Hematopoietic multipotent progenitor cell treated with erythropoietin and hydrocortisone succinate and interleukin-3 and kit ligand, for 8 days (in vitro differentiated cells): ENCODE measurements around the gene BTBD19.
"Not testable (repeated sequence)": the region's sequence is repeated elsewhere in the genome, so short reads cannot be mapped to it uniquely, and the experiment has no call there.

Source experiments
- DNase-seq: peaks from one replicate; pipeline ENCODE4 v3.0.0-alpha.2; 2015

Gene BTBD19

DNA sequence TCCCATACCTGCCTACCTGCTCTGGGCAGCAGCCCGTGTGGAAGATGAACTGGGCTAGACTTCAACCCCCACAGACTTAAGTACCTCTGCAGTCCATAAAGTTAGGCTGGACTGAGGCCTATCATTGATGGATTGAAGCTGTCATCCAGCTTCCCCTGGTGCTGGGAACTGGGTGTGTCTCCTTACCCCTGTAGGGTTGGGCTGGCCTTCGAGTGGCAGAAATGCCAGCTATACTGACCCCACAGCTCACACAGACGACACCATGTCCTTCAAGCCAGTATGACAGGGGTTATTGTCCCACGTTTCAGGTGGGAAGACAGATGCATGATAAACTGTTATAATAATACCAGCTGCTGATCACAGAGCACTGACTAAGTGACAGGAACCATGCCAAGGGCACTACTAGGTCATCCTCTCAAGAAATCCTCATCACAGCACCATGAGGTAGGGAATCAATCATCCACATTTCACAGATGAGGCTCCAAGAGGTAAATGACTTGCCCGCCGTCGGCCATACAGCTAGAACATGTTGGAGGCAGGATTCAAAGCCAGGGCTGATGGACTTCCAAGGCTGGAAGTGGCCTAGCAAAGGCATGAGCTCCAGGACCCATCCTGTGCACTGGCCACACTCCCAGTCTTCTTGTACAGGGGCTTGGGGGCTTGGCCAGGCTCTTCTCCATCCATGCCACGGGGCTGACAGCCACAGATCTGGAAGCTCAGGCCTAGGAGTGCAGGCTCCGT is 20.0 kb upstream of the BTBD19 start, which contains the start of gene BEST4:
Gene BEST4, minus strand, starts transcription at position 51 of the 741 bp plus-strand sequence. CDS start 465 bp downstream, outside the sequence.
- no peak for DNase-seq

DNA sequence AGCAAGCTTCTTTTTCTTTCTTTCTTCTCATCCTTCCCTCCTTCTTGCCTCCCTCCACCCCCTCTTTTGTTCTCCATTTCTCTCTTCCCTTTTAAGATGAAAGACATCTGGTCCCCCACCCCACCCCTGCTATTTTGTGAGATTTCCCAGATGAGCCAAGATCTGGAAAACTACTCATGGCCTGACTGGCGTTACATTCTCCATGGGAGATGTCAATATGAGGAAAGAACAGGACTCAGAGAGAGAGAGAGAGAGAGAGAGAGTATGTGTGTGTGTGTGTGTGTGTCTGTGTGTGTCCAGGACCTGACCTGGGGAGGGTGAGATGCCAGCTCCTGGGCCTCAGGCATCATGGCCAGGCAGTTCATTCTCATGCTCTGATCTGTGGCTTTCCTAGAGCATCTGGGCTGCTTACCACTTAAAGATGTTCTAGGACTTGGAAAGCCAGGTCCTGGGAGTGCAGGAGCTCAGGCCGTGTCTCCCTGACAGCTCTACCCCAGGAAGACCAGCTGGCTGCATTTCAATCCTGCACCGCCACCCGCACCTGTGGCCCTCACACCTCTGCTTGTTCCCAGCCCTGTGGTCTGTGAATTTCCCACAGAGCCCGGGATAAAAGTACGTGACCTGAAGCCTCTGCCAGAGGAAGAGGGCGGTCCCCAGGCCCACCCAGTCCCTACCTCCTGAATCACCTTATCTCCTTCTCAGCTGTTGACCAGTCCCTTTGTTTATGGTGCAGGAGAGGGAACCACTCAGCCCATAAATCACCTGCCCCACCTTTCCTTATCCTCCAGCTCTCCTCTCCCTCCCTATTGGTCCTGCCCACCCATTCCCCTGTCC is 17.1 kb upstream of the BTBD19 start:
- DNase-seq = no peak

DNA sequence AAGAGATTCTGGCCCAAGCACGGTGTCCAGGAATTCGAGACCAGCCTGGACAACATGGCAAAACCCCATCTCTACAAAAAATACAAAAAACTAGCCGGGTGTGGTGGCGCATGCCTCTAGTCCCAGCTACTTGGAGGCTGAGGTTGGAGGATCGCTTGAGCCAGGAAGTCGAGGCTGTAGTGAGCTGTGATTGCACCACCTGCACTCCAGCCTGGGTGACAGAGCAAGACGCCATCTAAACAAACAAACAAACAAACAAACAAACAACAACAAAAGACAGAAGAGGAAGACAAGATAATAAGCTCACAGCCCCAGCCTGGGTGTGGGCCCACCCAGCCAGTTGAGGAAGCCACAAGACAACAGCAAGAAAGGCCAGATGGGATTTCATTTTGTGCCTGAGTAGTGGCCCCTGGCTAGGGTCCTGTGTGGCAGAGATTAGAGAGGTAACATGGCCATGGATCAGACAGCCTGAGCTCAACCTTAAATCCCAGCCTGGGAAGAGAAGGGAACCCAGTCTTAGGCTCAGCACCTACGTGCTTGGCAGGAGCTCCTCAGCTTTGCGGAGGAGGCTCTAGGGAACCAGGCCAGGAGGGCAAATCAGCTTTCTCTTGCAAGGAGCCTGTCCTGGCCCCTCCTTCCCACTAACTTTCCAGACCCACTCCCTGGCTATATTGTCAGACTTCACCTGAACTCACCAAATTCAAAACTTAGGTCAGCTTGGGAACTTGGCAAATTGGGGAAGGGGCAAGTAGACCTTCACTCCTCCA is 15.4 kb upstream of the BTBD19 start:
- no peak for DNase-seq

DNA sequence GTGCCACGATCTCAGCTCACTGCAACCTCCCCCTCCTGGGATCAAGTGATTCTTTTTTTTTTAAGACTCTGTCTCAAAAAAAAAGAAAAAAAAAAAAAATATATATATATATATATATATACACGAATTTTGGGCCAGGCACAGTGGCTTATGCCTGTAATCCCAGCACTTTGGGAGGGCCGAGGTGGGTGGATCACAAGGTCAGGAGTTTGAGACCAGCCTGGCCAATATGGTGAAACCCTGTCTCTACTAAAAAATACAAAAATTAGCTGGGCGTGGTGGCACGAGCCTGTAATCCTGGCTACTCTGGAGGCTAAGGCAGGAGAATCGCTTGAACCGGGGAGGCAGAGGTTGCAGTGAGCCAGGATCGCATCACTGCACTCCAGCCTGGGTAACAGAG is 10.4 kb upstream of the BTBD19 start:
- not testable (repeated sequence) for DNase-seq

DNA sequence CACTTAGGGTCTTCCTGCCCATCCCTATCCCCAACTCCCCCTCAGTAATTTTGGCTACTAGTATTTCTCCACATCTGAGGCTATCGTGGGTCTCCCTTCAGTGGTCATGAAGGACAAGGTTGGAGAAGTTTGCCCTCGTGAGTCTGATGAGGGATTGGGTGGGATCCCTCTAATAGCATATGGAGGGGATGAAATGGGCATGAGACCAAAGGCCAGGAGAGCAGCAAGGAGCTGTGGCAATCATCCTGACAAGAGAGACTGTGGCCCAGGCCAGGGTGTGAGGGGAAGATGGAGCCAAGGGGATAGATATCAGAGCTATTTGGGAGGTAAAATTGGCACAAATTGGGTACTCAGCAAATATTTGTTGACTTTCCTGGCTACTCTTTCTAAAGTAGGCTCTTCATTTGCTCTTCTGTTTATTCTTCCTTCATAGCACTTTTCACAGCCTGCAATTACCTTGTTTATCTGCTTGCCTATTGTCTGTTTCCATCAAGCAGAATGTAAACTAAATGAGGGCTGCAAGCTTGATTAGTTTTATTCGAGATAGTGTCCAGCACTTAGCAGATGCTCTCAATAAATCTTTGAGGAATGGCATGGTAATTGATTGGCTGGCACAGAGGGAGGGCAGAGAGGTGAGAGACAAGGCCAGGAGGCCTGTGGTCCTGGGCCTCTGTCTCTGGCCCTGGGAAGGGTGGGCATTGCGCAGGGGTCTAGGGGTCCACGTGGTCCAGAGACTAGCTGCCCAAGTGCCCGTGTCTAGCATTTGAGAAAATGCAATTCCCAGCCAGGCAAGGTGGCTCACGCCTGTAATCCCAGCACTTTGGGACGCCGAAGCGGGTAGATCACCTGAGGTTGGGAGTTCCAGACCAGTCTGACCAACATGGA is 9.6 kb upstream of the BTBD19 start:
- no peak for DNase-seq

DNA sequence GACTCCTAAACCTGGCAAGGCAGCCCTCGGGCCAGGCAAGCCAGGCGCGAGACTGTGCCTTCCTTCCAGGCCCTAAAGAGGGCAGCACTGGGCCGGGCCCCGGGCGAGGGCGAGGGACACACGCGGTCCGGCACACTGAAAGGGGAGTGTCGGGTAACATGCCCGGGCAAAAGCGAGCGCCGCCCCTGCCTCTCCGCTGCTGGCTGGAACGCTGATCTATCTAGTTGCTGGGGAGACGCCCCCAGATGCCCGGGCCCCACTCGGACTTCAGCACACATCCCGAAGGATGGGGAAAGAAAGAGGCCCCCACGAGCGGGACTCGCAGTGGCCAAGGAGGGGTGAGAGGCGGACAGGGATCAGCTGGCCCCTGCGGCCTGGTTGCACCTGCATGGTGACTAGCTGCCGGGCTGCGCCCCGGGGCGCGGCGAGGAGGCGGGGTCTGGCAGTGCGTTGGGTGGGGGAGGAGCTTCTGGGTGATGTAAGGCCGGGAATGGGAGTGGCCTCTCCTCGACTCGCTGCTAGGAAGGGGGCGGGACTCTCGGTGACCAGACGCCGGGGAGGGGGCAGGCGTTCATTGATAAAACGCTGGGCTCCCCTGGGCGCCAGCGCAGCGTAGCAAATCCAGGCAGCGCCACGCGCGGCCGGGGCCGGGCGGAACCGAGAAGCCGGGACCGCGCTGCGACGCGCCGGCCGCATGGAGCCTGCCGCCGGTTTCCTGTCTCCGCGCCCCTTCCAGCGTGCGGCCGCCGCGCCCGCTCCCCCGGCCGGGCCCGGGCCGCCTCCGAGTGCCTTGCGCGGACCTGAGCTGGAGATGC is 8.3 kb upstream of the BTBD19 start, which contains the start of gene PLK3:
Gene PLK3, plus strand, starts transcription at position 608 of the 815 bp plus-strand sequence. Its CDS starts 87 bp downstream, at position 695.
- DNase-seq = peak; percentile 96

DNA sequence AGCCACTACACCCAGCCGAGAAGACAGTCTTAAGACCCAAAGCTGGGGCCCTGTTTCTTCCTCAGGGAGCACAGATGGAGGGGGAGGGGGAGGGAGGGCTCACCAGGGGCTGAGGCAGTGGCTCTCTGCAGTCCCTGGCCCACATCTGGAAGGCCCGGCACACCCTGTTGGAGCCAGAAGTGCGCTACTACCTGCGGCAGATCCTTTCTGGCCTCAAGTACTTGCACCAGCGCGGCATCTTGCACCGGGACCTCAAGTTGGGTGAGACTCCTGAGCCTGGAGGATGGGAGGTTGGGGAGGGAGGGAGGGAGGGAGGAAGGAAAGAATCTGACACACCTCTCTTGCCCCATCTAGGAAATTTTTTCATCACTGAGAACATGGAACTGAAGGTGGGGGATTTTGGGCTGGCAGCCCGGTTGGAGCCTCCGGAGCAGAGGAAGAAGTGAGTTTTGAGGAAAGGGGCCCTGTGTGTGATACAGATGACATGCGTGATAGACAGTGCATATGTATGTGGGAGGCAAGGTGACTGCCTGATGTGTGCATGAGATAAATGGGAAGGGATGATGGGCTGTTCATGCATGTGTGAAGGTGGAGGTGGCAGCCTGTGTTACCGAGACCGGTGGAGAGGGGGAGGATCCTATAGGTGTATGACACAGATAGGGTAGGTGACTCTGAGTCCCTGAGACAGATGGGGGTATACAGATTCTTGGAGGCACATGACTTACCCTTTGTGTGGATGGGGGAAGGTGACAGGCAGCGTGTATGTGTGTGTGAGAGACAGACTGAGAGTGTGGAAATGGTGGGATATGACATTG is 6.6 kb upstream of the BTBD19 start:
- DNase-seq = no peak

DNA sequence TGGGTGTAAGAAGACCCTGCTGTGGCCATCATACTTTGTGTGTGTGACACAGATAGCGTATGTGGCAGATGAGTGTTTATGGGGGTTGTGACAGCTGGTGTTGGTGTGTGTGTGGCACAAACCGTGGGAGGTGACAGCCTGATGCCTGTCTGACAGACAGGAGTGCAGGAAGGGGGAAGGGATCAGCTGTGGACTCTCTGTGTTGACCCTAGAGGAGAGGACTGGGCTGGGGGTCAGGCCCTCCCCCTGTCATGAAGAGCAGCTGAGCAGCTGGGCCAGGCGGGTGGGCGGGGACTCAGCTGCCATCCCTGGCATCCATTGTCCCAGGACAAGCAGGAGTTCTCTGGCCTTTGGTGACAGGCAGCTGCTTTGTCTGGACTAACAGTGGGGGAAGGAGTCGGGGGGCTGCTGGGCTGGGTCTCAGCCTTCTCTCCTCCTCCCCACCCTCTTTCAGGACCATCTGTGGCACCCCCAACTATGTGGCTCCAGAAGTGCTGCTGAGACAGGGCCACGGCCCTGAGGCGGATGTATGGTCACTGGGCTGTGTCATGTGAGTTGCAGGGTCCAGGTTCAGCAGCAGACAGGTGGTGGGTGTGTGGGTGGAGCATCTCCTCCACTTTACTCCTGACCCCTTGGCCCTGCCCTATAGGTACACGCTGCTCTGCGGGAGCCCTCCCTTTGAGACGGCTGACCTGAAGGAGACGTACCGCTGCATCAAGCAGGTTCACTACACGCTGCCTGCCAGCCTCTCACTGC is 5.8 kb upstream of the BTBD19 start:
- no peak for DNase-seq

DNA sequence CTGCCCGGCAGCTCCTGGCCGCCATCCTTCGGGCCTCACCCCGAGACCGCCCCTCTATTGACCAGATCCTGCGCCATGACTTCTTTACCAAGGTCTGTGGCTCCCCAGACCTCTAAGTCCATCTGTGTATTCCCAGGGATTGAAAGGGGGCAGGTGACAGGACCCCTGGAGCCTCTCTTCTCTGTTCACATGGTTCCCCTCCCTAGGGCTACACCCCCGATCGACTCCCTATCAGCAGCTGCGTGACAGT is 5.3 kb upstream of the BTBD19 start:
- DNase-seq = no peak

DNA sequence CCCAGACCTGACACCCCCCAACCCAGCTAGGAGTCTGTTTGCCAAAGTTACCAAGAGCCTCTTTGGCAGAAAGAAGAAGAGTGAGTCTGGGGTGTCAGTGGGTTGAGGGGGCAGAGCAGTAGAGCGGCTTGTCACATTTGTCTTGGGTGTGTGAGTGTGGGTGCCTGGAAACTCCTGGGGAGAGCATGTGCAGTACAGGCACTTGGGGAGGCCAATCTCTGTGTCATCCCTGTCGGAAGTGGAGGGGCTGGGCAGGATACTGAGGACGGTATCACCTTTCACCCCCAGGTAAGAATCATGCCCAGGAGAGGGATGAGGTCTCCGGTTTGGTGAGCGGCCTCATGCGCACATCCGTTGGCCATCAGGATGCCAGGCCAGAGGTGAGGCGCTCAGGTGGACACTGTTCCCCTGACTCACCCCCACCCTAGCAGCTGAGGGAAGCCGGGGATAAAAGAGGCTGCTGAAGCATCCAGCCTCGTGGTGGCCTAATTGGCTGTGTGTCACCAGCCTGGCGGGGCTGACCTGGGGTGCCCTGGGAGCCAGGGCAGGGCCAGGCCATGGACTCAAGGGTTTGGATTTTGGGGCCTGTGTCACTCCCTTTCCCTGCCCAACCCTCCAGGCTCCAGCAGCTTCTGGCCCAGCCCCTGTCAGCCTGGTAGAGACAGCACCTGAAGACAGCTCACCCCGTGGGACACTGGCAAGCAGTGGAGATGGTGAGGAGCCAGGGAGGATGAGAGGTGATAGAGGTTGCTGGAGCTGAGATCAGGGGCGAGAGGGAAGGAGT is 4.8 kb upstream of the BTBD19 start:
- no peak for DNase-seq

DNA sequence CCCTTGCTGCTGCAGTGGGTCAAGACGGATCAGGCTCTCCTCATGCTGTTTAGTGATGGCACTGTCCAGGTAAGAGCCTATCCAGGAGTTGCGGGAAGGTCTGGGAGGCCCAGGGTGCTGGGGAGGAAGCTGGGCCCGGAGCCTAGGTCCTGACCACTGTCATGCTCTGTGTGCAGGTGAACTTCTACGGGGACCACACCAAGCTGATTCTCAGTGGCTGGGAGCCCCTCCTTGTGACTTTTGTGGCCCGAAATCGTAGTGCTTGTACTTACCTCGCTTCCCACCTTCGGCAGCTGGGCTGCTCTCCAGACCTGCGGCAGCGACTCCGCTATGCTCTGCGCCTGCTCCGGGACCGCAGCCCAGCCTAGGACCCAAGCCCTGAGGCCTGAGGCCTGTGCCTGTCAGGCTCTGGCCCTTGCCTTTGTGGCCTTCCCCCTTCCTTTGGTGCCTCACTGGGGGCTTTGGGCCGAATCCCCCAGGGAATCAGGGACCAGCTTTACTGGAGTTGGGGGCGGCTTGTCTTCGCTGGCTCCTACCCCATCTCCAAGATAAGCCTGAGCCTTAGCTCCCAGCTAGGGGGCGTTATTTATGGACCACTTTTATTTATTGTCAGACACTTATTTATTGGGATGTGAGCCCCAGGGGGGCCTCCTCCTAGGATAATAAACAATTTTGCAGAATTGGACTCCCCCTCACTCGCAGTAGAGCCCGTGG is 2.9 kb upstream of the BTBD19 start:
- no peak for DNase-seq

DNA sequence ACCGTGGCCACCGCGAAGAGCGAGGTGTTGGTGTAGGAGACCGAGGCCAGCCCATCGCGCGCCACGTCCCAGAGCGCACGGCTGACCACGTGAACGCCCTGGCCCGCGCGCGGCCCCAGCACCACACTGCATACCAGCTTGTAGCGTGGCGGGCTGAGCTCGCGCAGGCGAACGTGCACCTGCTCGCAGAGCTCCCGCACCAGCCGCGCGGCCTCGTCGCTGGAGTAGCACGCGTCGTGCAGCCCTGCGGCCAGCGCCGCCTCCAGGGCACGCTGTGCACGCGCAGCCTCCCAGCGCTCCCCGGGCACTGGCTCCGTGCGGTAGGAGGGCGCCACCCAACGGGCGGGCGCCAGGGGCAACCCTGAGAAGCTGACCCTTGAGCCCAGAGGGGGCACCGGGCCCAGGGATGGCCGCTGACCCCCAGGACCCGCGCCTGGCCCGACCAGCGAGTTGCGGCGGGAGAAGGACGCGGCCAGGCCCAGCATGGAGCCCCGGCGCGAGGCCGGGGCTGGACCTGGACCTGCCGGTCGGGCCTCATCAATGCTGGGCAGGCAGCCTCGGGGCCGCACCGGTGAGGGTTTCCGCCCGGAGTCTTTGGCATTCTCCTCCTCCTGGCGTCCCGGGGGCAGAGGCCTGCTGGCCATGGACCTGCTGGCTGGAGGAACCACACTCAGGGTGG is 2.2 kb upstream of the BTBD19 start:
- no peak for DNase-seq

DNA sequence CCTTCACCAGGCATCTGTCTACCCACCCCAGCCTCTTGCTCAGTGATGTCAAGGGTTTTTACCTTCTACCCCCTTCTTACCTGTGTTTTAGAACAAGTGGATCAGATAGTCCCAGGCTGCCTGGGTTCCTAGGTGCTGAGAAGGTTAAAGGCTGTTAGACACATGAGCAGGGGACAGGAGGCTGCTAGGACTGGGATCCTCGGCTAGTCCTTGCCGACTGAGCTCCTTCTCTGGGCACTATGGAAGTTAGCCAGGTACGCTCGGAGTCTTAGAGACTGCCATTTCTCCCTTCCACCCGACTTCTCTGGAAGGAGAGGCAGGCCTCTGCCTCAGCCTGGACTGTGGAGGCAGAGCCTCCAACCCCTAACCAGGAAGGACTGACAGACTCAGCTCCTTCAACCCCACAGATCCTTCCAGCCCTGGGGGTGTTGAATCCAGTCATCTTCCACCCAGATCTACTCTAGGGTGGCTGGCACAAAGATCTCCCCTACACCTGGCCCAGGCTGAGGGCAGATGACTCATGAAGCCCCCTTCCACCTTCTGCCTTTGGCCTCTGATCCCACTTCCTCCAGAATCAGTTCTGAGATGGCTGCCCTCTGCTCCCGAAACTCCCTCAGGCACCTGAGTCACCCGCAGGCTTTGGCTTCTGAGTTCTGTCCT is 1.5 kb upstream of the BTBD19 start, which contains the start of gene DYNLT4:
Gene DYNLT4, minus strand, starts transcription at position 648 of the 660 bp plus-strand sequence. CDS start 683 bp downstream, outside the sequence.
- no peak for DNase-seq

DNA sequence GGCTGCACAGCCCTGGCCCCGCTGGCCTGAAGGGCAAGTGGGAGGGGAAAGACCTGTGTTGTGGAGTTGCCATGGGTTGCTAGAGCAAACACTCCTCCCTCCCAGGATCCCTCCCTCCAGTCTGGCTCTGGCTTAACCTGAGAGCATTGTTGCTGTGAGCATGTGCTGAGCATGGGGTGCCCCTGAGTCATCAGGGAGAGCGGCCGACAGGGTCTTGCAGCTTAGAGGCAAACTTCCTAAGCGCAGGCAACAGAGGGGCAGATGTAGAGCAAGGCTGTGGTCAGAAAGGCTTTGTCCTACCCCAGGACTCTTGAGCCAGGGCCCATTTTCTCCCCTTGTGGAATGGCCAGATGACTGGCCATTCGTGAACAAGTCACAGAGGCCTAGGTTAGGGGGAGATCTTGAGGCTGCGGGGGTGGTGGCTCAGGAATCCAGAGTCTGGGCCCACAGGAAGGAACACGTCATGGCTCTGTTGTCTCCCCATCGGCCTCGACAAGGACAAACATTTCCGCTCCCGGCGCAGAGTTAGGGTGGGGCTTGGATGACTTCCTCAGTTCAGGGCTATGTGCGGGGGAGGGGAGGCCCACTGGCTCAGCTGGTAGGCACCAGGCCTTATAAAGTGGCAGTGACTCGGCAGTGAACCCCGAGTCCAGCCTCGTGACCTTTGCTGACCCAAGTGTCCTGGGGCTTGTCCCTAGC is 810 bp upstream of the BTBD19 start:
- DNase-seq = peak; percentile 96

DNA sequence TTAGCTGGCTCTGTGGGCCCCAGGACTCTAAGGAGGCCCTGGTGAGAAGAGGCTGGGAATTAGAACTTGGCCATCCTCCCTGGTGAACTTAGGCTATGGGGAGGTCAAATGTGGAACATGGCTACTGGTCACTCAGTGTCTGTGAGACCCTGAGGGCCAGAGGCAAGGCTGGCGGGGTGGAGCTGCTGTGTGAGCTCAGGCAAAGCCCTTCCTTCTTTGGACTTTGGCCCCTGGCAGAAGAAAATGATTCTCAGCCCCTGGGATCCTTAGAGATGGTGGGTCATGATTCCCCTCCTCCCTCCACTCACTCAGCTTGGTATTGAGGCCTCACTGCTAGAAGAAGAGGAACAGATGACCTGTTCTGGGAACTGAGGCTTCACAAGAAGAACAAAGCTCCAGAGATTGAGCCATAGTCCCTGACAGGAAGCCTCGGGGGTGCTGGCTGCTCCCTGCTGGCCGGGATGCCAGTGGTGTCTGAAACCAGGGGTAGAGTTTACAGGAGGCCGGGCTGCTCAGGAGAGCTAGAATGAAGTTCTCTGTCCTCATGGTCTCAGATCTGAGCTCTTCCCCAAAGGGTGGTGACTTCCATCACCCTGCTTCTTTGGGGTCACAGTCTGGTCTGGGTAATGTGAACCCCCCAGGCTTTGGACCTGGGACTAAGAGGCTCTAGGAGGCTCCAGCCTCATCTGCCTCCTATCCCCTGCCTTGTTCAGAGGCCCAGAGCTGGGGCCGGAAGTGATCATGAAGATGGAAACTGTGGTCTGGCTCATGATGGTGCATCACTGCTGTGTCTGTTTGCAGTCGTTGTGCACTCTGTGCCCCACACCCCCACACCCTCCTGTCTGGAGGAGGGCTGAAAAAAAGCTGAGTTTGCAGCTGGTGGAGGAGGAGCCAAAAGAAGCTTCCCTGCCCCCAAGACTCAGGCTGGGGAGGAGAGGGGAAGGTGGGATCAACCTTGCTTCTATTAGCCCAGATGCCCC is 905 bp downstream of the BTBD19 start:
- DNase-seq = peak; percentile 66
